ENCODE measurements around the gene NKAPD1. TPM values are rescaled to one million over a fixed set of nuclear protein-coding genes. Genes with fewer than 3 reads are reported as not detected.

NKAPD1 gene
- total RNA-seq, 4 donors from 2014 or later: 8.5 to 15.6 (median 12.3) TPM

DNA sequence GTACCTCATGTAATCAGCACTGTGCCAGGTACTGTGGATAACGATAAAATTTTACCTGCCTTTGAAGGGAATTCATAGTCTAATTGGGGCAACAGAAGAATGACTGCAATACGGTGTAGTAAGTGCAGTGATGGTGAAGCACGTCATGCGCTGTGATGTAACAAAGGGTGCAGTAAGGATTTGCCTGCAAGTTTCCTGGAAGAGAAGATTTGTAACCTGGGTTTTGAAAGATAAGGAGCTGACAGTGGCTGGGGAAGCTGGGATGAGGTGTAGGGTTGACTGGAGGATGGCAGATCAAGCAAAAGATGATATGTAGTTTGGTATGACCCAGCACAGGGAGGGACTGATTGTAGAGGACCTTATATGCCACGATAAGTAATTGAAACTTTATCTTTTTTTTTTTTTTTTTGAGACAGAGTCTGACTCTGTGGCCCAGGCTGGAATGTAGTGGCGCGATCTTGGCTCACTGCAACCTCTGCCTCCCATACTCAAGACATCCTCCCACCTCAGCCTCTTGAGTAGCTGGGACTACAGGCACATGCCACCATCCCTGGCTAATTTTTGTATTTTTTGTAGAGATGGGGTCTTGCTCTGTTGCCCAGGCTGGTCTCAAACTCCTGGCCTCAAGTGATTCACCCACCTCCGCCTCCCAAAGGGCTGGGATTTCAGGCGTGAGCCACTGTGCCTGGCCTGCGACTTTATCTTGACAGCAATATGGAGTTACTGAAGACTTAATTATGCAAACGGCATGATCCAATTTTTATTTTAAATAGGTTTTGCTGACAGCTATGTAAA is 23.8 kb downstream of the NKAPD1 start:
- H3K4me3 ChIP-seq (ENCODE audit: low read depth, poor library complexity, severe bottlenecking): no peak overlapping the region
- TF ChIP-seq POLR2A (IDR thresholded peaks at IDR 0.05): no peak
- TF ChIP-seq, protein P1, sequence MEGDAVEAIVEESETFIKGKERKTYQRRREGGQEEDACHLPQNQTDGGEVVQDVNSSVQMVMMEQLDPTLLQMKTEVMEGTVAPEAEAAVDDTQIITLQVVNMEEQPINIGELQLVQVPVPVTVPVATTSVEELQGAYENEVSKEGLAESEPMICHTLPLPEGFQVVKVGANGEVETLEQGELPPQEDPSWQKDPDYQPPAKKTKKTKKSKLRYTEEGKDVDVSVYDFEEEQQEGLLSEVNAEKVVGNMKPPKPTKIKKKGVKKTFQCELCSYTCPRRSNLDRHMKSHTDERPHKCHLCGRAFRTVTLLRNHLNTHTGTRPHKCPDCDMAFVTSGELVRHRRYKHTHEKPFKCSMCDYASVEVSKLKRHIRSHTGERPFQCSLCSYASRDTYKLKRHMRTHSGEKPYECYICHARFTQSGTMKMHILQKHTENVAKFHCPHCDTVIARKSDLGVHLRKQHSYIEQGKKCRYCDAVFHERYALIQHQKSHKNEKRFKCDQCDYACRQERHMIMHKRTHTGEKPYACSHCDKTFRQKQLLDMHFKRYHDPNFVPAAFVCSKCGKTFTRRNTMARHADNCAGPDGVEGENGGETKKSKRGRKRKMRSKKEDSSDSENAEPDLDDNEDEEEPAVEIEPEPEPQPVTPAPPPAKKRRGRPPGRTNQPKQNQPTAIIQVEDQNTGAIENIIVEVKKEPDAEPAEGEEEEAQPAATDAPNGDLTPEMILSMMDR (IDR thresholded peaks at IDR 0.05): no peak
- WGBS, 2 donors: 90 to 95% methylated on average over 11 of the region's 11 CpGs
- intact Hi-C loops (cut with DNase I; ENCODE audit: low total_unique reads): no loop called here
- DNase-seq (ENCODE audit: low spot score in 2 of 2): no peak

DNA sequence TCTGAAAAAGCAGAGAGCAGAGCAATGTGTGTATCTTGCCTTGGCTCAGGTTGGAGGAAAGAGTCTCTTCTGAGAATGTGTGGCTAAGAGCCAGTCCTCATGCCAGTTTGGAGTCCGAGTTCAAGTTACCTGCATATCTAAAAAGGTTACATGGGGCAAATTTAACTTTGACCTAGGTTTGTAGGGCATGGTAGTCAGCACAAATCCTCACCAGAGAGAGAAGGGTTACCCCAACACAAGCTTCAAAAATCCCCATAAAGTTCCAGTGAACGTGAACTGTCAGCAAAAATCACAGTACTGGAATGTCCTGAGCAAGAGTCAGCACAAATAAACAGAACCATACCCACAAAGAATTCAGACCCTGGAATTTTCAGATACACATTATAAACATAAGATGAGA is 26.4 kb downstream of the NKAPD1 start:
- no peak for DNase-seq (ENCODE audit: low spot score in 2 of 2)
- TF ChIP-seq, protein P1 (IDR thresholded peaks at IDR 0.05): no peak
- no peak for TF ChIP-seq POLR2A (IDR thresholded peaks at IDR 0.05)
- WGBS, 2 donors: 55 to 64% methylated on average over 2 of the region's 2 CpGs
- H3K4me3 ChIP-seq (ENCODE audit: low read depth, poor library complexity, severe bottlenecking): no peak overlapping the region
- intact Hi-C loops (cut with DNase I; ENCODE audit: low total_unique reads): loop anchor here (10.0 kb wide), 1 partner anchor 174 kb away; no protein-coding TSS in a partner anchor

DNA sequence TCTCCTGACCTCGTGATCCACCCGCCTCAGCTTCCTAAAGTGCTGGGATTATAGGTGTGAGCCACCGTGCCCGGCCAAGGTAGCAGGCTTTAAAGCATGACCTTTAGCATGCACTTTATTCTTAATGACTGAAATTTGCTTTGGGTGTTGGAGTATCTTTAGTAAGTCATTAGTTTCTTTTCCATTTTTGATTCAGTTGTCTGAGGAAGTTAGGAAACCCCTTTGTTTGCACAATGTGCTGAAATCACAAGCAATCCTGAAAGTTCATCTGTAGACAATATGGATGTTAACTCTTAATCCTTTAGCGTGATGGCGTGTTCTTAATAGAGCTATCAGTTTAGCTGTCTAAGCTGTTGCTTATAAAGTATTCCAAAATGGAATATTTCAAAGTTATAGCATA is 29.3 kb downstream of the NKAPD1 start:
- no peak overlapping the region for H3K4me3 ChIP-seq (ENCODE audit: low read depth, poor library complexity, severe bottlenecking)
- intact Hi-C loops (cut with DNase I; ENCODE audit: low total_unique reads): loop anchor here (10.0 kb wide), 1 partner anchor 171 kb away; no protein-coding TSS in a partner anchor
- DNase-seq (ENCODE audit: low spot score in 2 of 2): no peak
- no peak for TF ChIP-seq POLR2A (IDR thresholded peaks at IDR 0.05)
- TF ChIP-seq, protein P1 (IDR thresholded peaks at IDR 0.05): no peak
- 78 to 80% methylated on average over 6 of the region's 6 CpGs for WGBS, 2 donors

DNA sequence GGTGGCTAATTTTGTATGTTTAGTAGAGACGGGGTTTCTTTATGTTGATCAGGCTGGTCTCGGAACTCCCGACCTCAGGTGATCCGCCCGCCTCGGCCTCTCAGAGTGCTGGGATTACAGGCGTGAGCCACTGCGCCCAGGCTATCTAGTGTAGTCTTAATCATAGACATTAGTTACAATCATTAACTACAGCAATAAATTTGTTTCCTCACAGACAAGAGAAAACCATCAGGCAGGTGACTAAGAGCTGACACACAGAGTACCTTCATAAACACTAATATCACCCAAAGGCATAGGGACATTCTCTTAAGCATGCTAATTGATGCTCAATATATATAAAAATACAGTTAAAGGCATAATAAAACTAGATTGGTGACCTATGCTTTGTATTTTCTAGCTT is 32.0 kb downstream of the NKAPD1 start:
- intact Hi-C loops (cut with DNase I; ENCODE audit: low total_unique reads): loop anchor here (10.0 kb wide), 1 partner anchor 169 kb away; no protein-coding TSS in a partner anchor
- TF ChIP-seq, protein P1 (IDR thresholded peaks at IDR 0.05): no peak
- TF ChIP-seq POLR2A (IDR thresholded peaks at IDR 0.05): no peak
- 87 to 91% methylated on average over 8 of the region's 8 CpGs for WGBS, 2 donors
- H3K4me3 ChIP-seq (ENCODE audit: low read depth, poor library complexity, severe bottlenecking): no peak overlapping the region
- no peak for DNase-seq (ENCODE audit: low spot score in 2 of 2)

DNA sequence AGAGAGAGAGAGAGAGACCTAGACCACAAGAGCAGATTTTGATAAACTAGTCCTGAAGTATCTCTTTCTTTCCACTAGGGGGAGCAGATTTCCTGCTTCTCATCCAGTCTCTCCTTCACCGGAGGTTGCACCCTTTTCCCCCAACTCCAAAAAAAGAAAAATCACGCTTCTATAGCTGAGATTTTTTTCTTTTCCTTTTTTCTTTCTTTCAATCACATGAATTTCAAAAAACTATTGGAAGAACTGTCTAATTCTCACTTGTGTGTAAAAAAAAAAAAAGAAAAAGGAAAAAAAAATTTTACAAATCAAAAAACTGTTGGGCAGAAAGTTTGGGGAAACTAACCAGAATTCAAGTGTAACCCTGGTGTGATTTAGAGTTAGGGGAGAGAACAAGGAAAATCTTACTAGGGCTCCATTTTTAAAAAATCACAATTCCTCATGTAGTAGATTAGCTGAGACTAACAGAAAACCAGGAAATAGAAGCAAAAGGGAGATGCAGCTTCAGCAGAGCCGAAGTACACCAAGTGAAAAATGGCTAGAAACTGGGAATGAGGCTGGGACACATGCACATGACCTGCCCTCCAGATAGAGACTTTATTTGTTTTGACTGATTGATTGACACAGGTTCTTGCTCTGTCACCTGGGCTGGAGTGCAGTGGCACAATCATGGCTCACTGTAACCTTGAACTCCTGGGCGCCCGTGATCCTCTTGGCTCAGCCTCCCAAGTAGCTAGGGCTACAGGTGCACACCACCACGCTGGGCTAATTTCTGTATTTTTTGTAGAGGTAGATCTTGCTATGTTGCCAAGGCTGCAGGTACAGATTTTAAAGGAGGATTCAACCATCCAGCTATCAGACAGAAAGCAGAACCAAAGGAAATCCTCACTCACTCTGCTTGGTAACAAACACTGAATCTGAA is 39.7 kb downstream of the NKAPD1 start:
- intact Hi-C loops (cut with DNase I; ENCODE audit: low total_unique reads): loop anchor here (10.0 kb wide), 1 partner anchor 61 kb away; the partner anchor contains the start of gene BCO2
- no peak for DNase-seq (ENCODE audit: low spot score in 2 of 2)
- 57 to 61% methylated on average over 6 of the region's 6 CpGs for WGBS, 2 donors
- TF ChIP-seq, protein P1 (IDR thresholded peaks at IDR 0.05): no peak
- no peak for TF ChIP-seq POLR2A (IDR thresholded peaks at IDR 0.05)
- H3K4me3 ChIP-seq (ENCODE audit: low read depth, poor library complexity, severe bottlenecking): no peak overlapping the region
